OCI-LY7 (cell line): ENCODE data around the gene CAVIN1.

Experiments
- EZH2phosphoT487 ChIP-seq: fragments of 200-600 bp; sonication (generic); IDR thresholded peaks from 2 replicates; pipeline ENCODE4 v1.6.1; 2018; ENCODE audit warnings: low read depth, borderline replicate concordance, mild to moderate bottlenecking, mixed run types, antibody characterized with exemption, low read length, moderate library complexity, mixed read lengths
- TF ChIP-seq, protein P1 (sequence below): fragments of 200-600 bp; sonication (generic); conservative IDR thresholded peaks from 2 replicates; pipeline ENCODE4 v1.5.1; 2014; ENCODE audit warnings: mild to moderate bottlenecking, antibody characterized with exemption, low read length, moderate library complexity, mixed read lengths

GRCh38 chr17:42423766-42424165 lies 710 bp upstream of the CAVIN1 start:
- TF ChIP-seq, protein P1, sequence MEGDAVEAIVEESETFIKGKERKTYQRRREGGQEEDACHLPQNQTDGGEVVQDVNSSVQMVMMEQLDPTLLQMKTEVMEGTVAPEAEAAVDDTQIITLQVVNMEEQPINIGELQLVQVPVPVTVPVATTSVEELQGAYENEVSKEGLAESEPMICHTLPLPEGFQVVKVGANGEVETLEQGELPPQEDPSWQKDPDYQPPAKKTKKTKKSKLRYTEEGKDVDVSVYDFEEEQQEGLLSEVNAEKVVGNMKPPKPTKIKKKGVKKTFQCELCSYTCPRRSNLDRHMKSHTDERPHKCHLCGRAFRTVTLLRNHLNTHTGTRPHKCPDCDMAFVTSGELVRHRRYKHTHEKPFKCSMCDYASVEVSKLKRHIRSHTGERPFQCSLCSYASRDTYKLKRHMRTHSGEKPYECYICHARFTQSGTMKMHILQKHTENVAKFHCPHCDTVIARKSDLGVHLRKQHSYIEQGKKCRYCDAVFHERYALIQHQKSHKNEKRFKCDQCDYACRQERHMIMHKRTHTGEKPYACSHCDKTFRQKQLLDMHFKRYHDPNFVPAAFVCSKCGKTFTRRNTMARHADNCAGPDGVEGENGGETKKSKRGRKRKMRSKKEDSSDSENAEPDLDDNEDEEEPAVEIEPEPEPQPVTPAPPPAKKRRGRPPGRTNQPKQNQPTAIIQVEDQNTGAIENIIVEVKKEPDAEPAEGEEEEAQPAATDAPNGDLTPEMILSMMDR, result no peak
- no peak for TF ChIP-seq EZH2phosphoT487
